HL-60/S4 treated with retinoic acid at 250 ng/mL for 4 days and 3 days (cell line): Measurements from ENCODE around the gene RTRAF.

Source experiments
- in situ Hi-C: fragments of 300-500 bp; cut with MboI; formaldehyde crosslinking; loops from 2 replicates; pipeline ENCODE4 v1.7.0; 2022; ENCODE audit warnings: low sequenced_read_pairs

The RTRAF gene

DNA sequence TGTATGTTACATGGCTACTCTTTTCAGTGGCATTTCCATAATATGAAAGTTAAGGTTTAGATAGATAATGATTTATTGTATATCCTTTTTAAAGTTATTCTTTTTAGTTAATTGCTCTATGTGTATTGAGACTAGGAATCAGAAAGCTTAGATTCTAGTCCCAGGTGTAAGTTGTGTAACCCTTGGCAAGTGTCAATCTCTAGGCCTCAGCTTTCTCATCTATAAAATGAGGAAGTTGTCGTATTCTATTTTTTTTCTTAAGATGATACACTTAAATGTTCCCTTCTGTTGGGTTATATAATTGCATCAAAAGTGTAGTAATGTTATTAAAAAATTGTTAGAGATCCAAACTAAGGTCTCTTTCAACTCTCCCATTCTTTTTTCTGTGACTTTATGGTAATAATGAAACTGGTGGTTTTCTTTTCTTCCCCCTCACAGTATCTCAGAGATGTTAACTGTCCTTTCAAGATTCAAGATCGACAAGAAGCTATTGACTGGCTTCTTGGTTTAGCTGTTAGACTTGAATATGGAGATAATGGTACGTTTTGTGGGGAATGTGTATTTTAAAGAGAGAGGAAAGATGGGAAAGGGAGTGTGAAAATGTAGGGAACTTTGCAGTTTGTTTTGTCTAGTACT, 4.1 kb downstream of the RTRAF start:
- in situ Hi-C loops: no loop called here

DNA sequence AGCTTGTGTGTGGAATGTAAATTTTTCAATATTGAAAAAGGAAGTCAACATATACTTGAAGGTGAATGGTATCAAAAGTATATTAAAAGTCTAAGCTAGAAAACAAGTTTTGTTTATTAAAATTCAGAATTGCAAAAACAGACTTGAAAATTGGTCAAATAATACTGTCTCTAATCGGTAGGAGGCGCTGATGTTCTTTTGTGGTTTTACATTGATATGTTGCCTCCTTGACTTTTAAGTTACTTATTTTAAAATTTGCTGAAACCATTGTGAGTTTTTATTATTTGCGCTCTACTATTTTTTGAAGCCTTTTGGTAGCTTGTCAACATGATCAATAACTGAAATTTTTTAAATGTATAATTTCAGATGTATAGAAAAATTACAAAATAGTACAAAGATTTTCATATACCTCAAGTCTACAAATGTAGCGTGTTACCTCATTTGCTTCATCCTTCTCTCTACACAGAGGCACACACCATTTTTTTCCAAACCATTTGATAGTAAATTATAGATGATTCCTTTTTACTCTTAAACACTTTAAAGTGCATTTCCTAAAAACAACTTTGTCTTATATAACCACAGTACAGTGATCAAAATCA, 6.9 kb downstream of the RTRAF start:
- in situ Hi-C loops: no loop called here

DNA sequence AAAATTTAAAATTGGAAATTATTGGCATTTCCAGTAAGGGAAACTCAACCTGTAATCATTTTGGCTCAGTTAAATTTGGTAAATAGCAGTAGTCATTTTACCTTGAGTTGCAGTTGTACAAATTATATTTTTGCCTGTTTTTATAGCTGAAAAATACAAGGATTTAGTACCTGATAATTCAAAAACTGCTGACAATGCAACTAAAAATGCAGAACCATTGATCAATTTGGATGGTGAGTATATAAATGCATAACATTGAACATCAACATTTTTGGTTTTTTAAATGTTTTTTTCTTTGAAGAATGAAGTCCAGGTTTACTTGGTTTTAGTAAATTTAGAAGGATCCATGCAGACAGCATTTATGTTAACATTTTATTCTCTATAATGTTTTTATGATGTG, 9.0 kb downstream of the RTRAF start:
- in situ Hi-C loops: no loop called here

DNA sequence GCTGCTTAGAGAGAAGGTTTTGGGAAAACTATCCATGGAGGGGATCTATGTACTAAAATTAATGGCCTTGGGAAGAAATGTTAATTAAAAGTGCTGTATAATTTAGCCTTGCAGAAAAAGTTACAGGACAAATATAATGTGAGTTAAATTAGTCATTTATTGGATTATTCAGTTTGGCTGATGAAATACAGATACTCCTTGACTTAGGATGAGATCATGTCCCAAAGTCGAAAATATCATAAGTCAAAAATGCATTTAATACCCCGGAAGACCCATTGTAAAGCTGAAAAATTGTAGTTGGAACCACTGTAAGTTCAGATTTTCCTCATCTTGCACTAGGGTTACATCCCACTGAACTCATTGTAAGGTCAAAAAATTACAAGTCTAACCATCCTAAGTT, 9.7 kb downstream of the RTRAF start:
- in situ Hi-C loops: no loop called here

DNA sequence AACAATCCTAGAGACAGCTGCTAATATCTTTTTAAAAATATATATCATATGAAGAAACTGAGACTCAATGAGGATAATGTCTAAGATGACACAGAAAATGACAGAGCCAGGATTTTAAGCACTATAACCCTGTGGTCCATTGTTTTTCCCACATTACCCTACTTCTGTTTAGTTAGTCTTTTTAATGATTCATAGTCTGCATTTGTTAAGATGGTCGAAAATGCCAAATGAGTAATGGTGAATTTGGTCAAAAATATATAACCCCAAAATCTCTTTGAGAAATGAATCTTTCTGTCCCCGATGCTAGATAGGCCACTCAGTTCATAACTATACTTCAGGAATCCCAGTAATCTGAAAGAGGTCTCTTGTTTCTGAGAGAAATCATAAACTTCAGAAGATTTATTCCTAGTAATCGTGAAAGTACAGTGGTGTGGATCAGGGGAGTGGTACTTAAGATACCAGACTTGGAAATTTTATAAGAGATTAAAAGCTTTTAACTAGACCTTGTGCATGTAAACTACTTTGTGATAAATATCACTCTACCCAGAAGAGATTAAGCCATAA, 10.8 kb downstream of the RTRAF start:
- in situ Hi-C loops: loop anchor here (25.0 kb wide), 1 partner anchor 487 kb away; no protein-coding TSS in a partner anchor

DNA sequence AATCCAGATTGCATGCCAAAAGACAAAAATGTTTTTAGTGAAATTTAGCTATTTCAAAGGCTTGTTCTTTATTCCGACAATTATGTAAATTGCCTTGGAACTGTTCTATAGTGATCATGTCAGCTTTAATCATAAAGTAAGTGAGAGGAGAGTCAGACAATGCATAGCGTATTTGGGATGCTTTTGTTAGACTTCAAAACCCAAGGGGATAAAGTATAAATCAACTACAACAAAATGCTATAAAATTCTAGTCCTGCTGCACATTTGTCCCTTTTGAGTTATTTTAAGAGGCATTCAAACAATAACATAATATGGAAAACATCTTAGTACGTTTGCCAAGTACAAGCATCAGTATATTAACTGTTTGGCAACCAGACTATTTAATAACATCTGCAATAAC, 11.3 kb downstream of the RTRAF start:
- in situ Hi-C loops: loop anchor here (25.0 kb wide), 1 partner anchor 487 kb away; no protein-coding TSS in a partner anchor

DNA sequence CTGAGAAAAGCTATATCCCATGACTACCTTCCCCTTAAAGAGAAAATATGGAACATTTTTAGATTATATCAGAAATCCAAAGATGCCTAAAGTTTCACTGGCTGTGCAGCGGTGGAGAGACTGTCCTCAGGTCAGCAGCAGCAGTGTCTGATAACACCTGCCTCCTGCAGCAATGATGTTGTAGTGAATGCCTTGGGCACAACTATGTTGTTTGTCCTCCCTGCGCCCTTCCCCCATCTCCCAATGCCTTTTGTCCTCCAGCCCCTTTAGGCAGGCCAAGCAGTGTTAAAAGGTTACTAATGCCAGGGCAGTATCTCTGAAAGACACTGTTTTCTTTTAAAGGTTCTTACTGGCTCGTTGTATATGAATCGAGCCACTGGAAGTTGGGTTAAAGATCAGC, 13.2 kb downstream of the RTRAF start:
- in situ Hi-C loops: loop anchor here (25.0 kb wide), 1 partner anchor 485 kb away; no protein-coding TSS in a partner anchor

DNA sequence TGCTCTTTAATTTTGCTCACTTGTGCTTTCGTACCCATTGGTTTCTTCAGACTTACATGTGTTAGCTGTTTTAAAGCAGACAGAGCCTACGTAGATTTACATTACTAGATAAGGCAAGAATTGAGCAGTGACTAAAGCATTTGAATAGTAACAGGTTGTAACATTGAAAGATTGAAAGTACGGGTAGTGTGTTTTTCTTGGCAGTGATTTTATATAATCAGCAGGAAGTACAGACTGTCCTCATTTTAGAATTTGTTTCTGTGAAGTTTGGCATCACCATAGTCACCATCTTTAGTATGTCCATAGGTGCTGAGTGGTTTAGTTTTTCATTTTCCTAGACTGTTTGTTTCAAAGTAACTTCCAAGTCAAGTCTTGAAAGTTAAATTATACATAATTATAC, 14.0 kb downstream of the RTRAF start:
- in situ Hi-C loops: loop anchor here (25.0 kb wide), 1 partner anchor 484 kb away; no protein-coding TSS in a partner anchor

DNA sequence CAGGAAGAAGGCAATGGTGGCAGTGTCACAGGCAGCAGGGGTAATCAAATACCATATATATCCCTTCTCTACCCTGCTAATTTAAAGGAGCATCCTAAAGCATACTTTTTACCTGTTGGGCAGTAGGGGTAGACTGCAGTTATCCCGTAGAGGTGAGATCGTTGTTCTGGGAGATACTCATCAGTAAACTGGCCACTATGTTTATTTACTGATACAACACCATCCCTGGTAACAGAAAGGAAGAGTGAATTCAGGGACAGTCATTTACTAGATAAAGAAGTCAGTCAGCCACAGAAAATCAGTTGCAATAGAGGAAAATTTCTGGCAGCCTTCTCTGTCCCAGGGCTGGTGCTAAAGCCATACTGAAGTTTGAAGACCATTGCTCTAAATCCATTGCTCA, 16.3 kb downstream of the RTRAF start:
- in situ Hi-C loops: loop anchor here (25.0 kb wide), 1 partner anchor 482 kb away; no protein-coding TSS in a partner anchor

DNA sequence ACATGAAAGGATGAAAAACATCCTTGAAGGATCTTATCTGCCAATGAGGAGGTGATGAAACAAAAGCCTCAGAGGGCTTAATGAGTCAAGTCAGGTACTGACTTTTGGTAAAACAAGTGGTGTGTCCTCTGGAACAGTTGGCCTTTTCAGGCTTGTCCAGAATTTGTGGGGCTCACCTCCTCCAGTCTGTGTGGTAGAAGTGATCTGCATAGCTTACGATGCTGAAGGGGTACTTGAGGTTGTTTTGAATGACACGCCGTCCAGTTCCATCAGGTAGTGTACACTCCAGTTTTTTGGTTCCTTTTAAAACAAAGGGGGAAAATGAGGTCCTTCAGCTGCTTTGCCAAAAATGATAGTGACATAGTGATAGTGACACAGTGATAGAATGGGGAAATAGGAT, 17.0 kb downstream of the RTRAF start:
- in situ Hi-C loops: loop anchor here (25.0 kb wide), 1 partner anchor 481 kb away; no protein-coding TSS in a partner anchor

DNA sequence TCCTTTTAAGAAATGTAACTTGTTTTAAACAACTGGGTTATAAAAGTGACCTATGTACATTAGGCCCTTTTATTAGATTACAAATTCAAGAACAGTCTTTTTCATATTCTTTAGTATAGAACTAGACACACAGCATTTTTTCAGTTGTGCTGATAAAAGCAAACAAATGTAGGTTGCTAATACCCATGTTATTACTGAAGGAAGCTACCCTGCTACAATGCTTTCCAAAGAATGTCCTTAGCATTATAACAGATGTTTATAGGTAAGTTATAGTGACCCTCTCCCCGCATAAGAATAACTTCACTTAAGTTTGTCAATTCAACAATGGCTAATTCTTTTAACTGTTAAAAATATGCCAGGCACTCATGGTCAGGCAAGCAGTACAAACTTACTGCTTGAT, 17.9 kb downstream of the RTRAF start:
- in situ Hi-C loops: loop anchor here (25.0 kb wide), 1 partner anchor 480 kb away; no protein-coding TSS in a partner anchor

DNA sequence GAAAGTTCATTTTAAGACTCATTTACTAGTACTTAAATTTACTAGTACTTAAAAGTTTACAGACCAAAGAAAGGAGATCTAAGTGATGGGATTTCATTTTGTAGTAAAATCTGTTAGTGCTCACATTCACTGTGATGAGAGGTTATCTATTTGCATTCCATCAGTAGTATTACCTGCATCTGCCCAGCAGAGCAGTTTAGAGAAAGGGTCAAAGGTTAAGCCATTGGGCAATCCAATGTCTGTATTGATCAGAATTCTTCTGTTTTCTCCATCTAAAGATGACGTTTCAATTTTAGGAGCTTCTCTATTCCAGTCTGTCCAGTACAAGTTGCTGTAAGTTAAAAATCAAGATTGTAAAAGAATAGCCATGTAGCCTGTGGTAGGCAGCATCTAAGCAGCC, 18.3 kb downstream of the RTRAF start:
- in situ Hi-C loops: loop anchor here (25.0 kb wide), 1 partner anchor 480 kb away; no protein-coding TSS in a partner anchor

DNA sequence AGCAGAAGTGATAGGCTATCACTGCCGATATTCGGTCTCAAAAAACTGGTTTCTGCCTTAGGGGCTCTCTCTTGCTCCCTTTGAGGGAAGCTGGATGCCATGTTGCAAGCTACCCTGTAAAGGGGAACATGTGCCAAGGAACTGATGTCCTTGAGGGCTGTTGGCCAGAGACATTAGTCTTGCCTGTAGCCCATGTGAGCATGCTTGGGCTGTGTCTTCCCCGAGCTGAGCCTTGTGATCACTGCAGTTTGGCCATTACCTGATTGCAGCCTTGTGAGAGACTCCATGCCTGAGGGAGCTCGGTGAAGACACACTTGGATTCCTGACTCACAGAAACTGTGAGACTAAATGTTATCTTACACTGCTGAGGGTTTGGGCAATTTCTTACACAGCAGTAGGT, 18.8 kb downstream of the RTRAF start:
- in situ Hi-C loops: loop anchor here (25.0 kb wide), 1 partner anchor 479 kb away; no protein-coding TSS in a partner anchor

DNA sequence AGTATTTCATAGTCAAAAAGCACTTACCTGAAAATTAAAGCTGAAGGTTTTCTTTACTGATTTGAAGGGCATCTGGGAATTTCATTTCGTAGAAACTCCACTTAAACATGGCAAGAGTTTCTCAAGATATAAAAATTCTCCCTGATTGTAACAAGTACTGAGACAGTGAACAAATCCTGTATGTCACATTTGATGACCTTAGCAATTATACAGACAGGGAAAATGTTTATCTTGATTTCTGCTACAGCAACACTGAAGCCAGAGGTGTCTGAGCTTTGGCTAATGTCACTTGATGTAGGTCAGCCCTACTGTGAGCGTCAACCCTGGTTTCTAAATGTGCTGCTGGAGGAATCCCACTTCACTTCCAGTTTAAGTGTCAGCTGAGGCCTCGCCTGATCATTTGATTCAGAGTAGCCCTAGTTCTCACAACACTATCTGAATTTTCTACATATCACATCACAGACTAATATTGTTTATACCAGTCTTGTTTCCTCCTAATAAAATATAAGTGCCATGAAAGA, 20.9 kb downstream of the RTRAF start:
- in situ Hi-C loops: loop anchor here (25.0 kb wide), 1 partner anchor 477 kb away; no protein-coding TSS in a partner anchor

DNA sequence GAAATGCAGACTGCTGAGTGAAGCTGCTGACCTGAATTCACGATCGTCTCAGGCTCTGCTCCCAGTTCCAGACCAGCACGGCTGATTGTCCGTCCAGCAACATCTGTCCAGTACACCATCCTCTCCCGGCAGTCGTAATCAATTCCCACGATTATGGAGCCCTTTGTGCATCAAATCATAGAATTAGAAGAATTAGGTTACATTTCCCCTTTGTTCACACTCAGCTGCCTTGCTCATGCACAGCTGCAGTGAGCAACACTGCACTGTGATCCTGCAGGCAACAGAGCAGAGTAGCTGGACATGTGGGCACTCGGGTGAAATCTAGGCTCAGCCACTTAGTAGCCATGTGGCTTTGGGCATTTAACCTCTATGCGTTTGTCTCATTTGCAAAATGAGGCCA, 22.2 kb downstream of the RTRAF start:
- in situ Hi-C loops: loop anchor here (25.0 kb wide), 1 partner anchor 476 kb away; no protein-coding TSS in a partner anchor

DNA sequence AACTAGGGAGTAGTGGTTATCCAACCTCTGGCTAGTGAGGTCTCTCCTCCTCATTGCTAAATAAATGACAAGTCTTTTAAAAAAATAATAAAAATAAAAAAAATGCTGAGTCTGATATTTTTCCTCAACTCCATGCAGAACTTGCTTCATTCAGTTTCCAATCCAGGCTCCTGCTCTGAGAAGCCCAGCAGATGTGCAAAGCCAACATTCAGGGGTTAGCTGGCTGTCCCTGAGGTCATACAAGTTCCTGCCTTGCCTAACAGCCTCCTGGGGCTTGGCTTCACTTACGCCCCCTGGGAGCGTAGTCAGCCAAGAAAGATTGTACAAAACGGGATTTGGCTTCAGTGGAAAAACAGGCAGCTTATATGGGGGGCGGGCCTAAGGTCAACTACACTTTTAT, 23.3 kb downstream of the RTRAF start:
- in situ Hi-C loops: loop anchor here (25.0 kb wide), 1 partner anchor 475 kb away; no protein-coding TSS in a partner anchor

DNA sequence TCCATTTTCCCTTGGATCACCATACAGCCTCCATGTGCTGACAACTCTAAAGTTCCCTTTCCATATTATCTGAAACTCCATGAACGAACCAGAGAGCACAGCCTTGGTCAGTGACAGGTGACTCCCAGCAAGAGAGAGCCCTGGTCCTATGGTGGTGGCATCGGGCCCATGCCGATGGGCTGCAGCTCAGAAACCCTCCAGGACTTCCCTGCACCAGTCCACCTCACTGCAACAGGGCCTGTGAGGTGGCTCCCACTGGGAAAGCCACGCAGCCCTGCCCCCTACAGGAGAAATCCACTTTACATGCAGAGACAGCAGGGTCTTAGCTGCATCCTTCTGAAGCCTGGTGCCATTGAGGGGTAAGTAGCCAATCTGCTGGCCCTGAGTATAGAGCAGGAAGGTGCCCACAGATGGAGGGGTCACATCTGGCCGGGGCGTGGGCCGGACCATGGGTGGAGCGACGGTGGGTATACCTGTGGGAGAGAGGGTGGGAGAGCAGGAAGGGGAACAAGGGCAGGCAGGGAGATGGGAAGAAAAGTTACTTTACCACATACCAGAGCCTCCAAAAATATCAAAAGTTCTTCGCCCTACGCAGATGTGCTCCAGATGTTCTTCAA, 24.7 kb downstream of the RTRAF start:
- in situ Hi-C loops: loop anchor here (25.0 kb wide), 1 partner anchor 473 kb away; no protein-coding TSS in a partner anchor

DNA sequence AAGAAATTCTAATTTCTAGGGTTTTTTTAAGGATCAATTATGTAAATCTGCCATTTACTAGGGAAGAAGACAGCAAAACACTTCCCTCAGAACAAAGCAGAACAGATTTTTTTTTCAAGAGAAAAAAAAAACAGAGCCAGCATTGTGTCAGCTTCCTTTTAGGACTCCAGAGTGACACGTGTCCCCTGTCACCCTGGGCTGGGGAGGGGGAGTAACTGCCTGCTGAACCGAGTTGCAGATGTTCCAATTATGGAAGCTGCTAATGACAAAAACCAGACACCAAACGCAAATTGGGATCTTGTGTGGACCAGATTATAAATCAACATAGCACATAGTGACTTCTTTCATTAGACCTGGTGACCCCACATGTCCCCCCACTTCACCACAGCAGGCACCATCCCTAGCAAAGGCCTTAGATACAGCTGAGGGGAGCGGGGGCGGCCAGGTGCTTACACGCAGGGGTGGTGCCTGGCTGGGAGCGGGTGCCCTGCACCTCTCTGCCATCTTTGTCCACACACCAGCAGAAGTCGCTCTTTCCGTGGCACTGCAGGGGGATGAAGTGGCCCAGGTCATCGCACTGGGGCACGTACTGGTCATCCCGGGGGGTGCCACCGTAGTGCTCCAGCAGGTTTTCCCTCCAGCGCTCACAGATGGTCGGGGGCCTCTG, 25.4 kb downstream of the RTRAF start:
- in situ Hi-C loops: loop anchor here (25.0 kb wide), 1 partner anchor 473 kb away; no protein-coding TSS in a partner anchor

DNA sequence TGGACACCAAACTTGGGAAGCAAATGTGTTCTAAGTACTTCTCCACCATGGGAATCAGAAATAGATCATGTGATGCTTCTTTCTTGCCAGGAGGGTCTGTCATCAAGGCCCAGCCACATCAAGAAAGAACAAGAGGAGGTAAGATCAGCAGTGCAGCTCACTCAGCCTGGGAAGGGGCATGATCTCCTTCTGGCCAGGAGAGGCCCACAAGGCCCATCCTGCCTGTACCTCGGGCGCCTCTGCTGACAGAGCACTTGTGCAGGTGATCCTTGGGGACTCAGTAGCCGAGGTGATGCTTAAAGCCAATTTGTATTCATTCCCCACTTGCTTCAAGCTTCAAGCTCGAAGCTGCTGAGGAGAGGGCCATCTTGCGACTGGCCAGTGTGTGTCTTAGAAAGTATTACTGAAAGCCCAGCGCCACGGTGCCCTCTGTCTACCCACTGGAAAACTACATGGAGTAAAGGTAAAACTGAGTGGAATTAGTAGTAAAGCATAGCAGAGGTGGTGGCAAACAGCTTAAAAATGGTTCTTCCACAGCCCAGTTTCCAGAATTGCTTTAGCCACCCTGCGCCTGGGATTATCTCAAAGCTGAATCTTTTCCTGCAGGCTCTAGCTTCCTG, 26.2 kb downstream of the RTRAF start:
- in situ Hi-C loops: loop anchor here (25.0 kb wide), 1 partner anchor 472 kb away; no protein-coding TSS in a partner anchor

DNA sequence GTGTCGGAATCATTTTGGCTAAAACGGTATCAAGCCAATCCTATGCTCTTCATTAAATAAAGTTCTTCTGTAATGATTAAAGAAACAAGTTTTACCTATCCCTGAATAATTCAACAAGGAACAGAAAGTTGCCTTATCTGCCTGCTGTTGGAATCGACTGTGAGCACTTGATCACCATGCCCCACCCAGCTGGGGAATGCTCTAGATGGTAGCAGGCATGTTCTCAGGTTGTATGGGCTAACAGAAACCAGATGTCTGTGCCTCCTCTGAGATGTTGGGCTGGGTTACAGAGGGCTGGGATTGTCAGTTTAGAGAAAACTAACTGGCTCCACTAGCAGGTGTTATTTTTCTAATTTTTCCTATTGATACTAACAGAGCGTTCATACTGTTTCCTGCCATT, 28.9 kb downstream of the RTRAF start:
- in situ Hi-C loops: loop anchor here (25.0 kb wide), 1 partner anchor 469 kb away; no protein-coding TSS in a partner anchor
